ENCODE data around the gene FIP1L1. TPM values are rescaled to one million over a fixed set of nuclear protein-coding genes. Genes with fewer than 3 reads are reported as not detected.

The FIP1L1 gene
- total and polyA plus RNA-seq, 2 donors (not counting 3 experiments of a cell fraction or from before 2014, with no cell fraction given) = 18.9 to 51.9 TPM

DNA sequence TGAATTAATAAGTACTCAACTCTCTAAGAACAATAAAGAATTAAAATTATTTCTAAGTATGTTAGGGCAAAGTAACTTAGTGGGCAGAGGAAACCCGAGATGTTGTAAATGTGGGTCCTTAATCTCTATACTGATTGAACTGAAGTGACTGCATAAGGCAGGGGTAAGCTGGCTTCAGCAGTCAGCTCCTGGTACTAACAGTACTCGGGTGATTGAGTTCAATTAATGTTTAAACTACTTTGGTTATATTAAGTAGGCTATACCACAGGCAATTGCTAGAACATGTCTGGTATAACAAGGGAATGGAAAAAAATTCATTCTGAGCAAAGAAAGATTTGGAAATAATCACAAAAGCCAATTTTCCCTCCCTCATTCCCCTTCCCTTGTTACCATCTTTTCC, 123.1 kb downstream of the FIP1L1 start:
- no peak overlapping the region for H2AFZ ChIP-seq (ENCODE audit: low read depth, low read length)
- ChIA-PET POLR2A (no interaction called here), CTCF (interaction anchor here (1.4 kb wide), 1 partner anchor 10 kb away, joined by 4 read pairs; no protein-coding TSS in a partner anchor)
- H3K4me2 ChIP-seq (ENCODE audit: insufficient read depth, low read length) = no peak overlapping the region
- H3K4me1 ChIP-seq (ENCODE audit: control insufficient read depth, extremely low read depth, insufficient read depth, low read length) = no peaks in the 10 kb centered on the region
- no peak overlapping the region for H3K9ac ChIP-seq (replicated peaks; ENCODE audit: extremely low read depth, insufficient read depth, low read length)
- dilution Hi-C loops (cut with MboI; ENCODE audit: extremely low pct_ligation_motif_present, low sequenced_read_pairs) = no loop called here
- intact Hi-C loops (cut with micrococcal nuclease) = no loop called here
- no peak overlapping the region for H3K27ac ChIP-seq (ENCODE audit: insufficient read depth, low read depth, low read length)
- H3K27me3 ChIP-seq (ENCODE audit: control insufficient read depth in 2 of 2, insufficient read depth in 2 of 2, low read length in 2 of 2) = no peaks in the 10 kb centered on the region
- no peaks in the 10 kb centered on the region for H3K79me2 ChIP-seq (ENCODE audit: control insufficient read depth, insufficient read depth, low read length)
- no peaks in the 10 kb centered on the region for H3K36me3 ChIP-seq (ENCODE audit: control insufficient read depth in 2 of 2, extremely low read depth in 1 of 2, insufficient read depth in 2 of 2, low read length in 2 of 2)
- no peak for TF ChIP-seq POLR2A (IDR thresholded peaks at IDR 0.05; ENCODE audit: low read depth, low read length)
- TF ChIP-seq GATA2 (IDR thresholded peaks at IDR 0.05; ENCODE audit: insufficient read depth, insufficient read length, low read depth, low read length) = no peak
- no peak for TF ChIP-seq MYC (IDR thresholded peaks at IDR 0.05; ENCODE audit: low read depth, low read length)
- TF ChIP-seq, protein P1, sequence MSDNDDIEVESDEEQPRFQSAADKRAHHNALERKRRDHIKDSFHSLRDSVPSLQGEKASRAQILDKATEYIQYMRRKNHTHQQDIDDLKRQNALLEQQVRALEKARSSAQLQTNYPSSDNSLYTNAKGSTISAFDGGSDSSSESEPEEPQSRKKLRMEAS (IDR thresholded peaks at IDR 0.05; ENCODE audit: insufficient read depth, insufficient read length) = no peak
- TF ChIP-seq EZH2 (IDR thresholded peaks at IDR 0.05; ENCODE audit: borderline replicate concordance, low read depth, low read length, severe bottlenecking) = no peak
- TF ChIP-seq, protein P2, sequence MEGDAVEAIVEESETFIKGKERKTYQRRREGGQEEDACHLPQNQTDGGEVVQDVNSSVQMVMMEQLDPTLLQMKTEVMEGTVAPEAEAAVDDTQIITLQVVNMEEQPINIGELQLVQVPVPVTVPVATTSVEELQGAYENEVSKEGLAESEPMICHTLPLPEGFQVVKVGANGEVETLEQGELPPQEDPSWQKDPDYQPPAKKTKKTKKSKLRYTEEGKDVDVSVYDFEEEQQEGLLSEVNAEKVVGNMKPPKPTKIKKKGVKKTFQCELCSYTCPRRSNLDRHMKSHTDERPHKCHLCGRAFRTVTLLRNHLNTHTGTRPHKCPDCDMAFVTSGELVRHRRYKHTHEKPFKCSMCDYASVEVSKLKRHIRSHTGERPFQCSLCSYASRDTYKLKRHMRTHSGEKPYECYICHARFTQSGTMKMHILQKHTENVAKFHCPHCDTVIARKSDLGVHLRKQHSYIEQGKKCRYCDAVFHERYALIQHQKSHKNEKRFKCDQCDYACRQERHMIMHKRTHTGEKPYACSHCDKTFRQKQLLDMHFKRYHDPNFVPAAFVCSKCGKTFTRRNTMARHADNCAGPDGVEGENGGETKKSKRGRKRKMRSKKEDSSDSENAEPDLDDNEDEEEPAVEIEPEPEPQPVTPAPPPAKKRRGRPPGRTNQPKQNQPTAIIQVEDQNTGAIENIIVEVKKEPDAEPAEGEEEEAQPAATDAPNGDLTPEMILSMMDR (IDR thresholded peaks at IDR 0.05; ENCODE audit: extremely low read depth in 1 of 2, insufficient read depth in 1 of 2, low read depth in 1 of 2, low read length in 2 of 2) = no peak
- no peak for TF ChIP-seq FOS (IDR thresholded peaks at IDR 0.05; ENCODE audit: borderline replicate concordance, insufficient read depth, low read length)
- H4K20me1 ChIP-seq (replicated peaks; ENCODE audit: control insufficient read depth, extremely low read depth, insufficient read depth, low read length) = no peaks in the 10 kb centered on the region
- no peak overlapping the region for H3K4me3 ChIP-seq (replicated peaks in 1 of 3; ENCODE audit: insufficient read depth in 1 of 3, low read depth in 1 of 3, low read length in 3 of 3)
- H3K9me3 ChIP-seq (replicated peaks; ENCODE audit: control insufficient read depth, insufficient read depth, low read length) = no peaks in the 10 kb centered on the region
- no peaks in the 10 kb centered on the region for H3K9me1 ChIP-seq (replicated peaks; ENCODE audit: control insufficient read depth, extremely low read depth, insufficient read depth, low read length)
- DNase-seq (ENCODE audit: low read depth, low spot score) = no peak
- FAIRE-seq = no peak
- no TSS peak for BruUV-seq (replicated peaks)

Measured in endothelial cell of umbilical vein (primary cell).